GM18511 (cell line): Measurements from ENCODE around the gene DRC3.
"Not testable (repeated sequence)": the region's sequence is repeated elsewhere in the genome, so short reads cannot be mapped to it uniquely, and the experiment has no call there.

Source experiments
- ATAC-seq: cut with Tn5 transposase; IDR thresholded peaks from one replicate; pipeline ENCODE4 v1.9.1; 2021; ENCODE audit warnings: mild to moderate bottlenecking, moderate library complexity; ENCODE audit not compliant: unreplicated experiment

Gene DRC3, protein sequence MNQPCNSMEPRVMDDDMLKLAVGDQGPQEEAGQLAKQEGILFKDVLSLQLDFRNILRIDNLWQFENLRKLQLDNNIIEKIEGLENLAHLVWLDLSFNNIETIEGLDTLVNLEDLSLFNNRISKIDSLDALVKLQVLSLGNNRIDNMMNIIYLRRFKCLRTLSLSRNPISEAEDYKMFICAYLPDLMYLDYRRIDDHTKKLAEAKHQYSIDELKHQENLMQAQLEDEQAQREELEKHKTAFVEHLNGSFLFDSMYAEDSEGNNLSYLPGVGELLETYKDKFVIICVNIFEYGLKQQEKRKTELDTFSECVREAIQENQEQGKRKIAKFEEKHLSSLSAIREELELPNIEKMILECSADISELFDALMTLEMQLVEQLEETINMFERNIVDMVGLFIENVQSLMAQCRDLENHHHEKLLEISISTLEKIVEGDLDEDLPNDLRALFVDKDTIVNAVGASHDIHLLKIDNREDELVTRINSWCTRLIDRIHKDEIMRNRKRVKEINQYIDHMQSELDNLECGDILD

GRCh38 chr17:17972126-17972951, at the start of gene DRC3, which contains the start of gene TOM1L2:
TSS of gene DRC3 (plus strand) at chr17:17972862. CDS start at chr17:17977599, 4,737 bp downstream.
TSS of gene TOM1L2 (minus strand) at chr17:17972400. CDS start at chr17:17972313, 87 bp downstream.
- ATAC-seq = peak; percentile 96

- ATAC-seq = no peak
These were observed 48.4 kb upstream of the DRC3 start for GRCh38 chr17:17924131-17924856.

GRCh38 chr17:17924857-17925250, 47.8 kb upstream of the DRC3 start:
- ATAC-seq = no peak

DNA sequence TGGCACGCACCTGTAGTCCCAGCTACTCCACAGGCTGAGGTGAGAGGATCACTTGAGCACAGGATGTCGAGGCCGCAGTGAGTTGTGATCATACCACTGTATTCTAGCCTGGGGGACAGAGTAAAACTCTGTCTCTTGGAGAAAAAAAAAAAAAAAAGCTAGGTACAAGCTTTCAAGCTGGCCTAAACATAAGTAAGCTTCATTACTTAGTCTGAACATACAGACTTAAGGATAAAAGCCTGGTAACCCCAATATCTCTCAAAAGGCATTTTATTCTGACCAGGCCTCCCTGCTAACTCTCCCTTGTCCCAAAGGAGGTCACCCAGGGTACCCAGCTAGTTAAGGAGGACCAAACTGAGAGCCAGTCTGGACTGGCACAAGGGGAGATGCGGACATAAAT, 46.6 kb upstream of the DRC3 start:
- no peak for ATAC-seq

DNA sequence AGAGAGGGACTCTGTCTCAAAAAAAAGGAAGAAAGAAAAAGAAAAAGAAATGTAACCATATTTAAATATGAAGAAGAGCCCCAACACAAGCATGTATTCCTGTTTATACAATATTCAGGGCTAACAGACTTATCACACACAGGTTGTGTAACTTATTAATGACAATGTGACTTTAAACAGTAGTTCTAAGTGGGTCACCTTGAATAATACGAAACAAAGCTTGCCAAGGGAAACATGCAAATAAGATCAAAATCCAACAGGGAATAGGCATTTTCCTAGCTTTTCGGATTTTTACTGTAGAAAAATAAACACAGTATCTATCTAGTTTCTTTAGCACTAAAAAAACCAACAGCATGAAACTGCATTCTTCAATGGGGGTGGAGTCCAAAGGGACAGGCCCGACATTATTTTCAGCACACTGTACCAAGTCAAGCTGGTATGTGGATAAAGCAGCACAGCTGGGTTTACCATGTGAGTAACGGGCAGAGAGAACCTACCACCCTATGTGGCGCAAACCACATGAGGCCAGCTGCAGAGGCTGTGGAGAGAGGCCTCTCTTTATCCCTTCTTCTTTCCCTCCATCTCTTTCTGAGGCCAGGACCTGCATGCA, 45.7 kb upstream of the DRC3 start:
- ATAC-seq = no peak

GRCh38 chr17:17928398-17929287, 44.0 kb upstream of the DRC3 start:
- ATAC-seq = no peak

DNA sequence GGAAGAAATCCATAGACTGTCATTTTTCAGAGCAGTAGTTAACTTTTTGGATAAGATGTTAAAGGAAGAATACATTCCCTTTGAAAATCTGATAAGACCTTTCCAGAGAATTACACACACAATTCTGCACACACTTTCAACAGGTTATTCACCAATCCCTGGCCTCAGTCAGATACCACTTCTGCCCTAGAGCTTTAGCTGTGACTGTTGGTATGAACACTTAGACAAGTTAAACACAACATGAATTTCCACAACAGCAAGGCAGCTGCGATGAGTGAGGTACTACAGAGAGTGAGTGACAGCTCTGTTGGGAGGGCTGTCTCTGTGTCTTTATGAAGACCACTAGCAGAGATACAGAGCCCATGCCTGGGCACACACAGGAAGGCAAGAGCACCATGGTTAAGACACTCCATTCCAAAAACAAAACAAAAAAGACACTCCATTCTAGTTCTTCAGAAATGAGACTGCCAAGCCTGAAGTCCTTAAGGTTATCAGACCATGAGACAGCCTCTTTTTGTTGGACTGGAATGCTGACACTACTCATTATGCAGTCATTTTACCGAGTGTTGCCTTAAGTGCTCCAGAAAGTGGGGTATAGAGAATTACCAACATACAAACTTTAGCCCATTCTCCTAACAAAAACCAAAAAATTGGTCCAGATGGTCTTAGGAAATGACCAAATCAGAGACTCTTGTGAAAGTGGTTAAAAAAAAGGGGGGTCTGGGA, 42.8 kb upstream of the DRC3 start:
- ATAC-seq = no peak

- ATAC-seq = no peak
These were observed 42.0 kb upstream of the DRC3 start for GRCh38 chr17:17930674-17931073.

DNA sequence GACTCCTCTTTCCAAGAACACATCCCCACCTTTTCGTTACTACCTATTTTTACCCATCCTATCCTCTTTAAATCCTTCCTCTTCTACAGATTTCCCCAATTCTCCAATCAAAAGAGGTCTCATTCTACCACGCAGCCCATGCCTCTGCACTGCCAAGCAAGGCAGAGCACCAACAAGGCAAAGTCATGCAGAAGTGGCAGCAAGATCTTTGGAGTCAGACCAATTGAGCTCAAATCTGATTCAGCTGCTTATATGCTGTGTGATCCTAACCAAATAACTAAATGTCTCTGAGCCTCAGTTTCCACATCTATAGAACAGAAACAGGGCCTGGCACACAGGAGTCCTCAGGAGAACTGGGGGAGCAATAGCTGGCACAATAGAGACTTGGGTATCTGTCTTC, 41.5 kb upstream of the DRC3 start:
- no peak for ATAC-seq

DNA sequence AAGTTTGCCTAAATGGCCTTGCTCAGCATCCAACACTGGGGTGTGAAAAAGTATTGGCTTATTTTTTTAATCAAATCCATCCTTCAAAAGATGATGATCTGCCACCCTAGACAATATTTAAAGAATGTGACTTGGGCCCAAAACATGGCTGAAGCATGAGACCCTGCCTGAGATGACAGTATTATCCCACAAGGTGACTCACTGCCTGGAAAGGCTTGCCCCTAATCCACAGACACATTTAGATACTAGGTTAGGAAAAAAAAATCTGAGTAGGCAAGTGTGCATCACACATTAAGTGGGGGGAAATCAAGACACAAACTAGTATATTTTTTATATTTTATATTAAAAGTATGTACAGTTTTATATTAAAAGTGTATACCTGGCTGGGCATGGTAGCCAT, 38.9 kb upstream of the DRC3 start:
- ATAC-seq = no peak

DNA sequence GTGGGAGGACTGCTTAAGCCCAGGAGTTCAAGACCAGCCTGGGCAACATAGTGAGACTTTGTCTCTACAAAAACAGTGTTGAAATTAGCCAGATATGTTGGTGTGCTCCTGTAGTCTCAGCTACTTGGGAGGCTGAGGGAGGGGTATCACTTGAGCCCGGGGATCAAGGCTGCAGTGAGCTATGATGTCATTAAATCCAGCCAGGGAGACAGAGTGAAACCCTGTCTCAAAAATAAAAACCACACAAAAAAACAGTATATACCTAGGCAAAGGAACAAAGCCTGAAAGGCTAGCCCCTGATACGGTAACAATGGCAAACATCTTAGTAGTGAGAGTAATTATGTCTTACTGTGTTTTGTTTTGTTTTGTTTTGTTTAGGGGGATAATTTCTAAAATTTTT, 38.4 kb upstream of the DRC3 start:
- ATAC-seq = no peak

DNA sequence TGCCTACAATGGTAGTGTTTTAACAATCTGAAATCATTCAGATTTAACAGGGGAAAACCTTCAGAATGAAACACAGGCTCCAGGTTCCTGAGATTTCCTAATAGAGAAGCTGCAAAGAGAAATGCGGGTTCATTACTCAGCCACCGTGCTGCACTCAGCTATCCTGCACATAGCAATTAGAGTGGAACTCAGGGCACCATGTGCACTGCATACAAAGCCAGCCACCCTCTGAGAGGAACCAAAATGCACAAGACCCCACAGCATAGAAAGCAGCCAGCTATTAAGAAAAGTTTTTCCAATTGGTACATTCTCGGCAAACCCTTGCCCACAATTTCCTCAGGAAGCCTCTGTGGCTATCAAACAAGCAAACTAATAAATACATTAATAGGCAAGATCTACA, 37.9 kb upstream of the DRC3 start:
- ATAC-seq = no peak

GRCh38 chr17:17935321-17936271, 37.1 kb upstream of the DRC3 start:
- ATAC-seq = no peak

DNA sequence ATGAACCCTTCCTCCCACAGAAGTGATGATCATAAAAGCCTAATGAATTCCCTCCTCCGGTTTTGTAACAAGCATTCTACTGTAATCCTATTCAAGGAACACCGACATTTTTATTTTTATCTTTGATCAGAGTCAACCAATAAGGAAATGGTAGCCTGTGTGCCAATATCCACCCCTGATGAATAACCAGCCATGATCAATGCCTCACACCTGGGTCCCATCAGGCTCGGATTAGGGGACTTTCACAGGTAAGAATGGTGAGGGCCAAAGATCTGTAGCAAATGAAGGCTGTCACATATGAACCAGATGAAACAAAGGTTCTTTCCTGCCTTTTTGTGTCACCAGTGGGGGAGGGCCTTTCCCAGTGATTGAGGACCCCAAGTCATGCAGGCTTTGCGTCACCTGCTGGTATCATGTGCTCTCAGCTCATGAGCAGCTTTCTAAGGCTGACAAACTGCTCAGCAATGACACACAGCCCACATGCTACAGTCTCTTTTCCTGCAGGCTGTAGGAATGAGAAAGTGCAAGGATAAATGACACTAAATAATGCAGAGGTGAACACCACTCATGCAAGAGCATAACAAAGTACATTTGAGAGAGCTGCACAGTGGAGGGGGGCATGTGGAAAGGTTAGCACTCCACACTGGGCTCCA, 35.3 kb upstream of the DRC3 start:
- ATAC-seq = no peak

DNA sequence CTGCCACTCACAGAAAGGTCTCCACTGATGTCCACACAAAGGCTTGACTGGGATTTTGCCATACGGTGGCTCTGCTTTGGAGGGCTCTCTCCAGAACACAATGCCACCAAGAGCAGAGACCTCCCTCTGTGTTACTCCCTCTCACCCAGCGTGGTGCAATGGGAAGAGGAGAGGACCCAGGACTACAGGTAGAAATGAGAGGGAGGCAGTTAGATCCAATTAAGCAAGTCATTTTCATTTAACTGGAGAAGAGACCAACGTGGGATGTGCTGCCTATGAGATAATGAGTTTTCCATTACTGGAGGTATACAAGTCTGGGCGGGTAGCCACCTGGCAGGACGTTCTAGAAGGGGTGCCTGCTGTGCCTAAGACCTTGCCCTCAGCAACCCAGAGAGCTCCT, 34.7 kb upstream of the DRC3 start:
- no peak for ATAC-seq

- ATAC-seq = no peak
These were observed 34.1 kb upstream of the DRC3 start for GRCh38 chr17:17938388-17939107.

- ATAC-seq = not testable (repeated sequence)
These were observed 32.7 kb upstream of the DRC3 start for GRCh38 chr17:17939941-17940340.
